ENCODE results near the gene PLXNA3. TPM values are rescaled to one million over a fixed set of nuclear protein-coding genes. Genes with fewer than 3 reads are reported as not detected.

PLXNA3 gene
- polyA plus RNA-seq, 3 donors, result 0.02 to 10.9 TPM; not detected in 1

- peaks cover 0 to 6% (median 4%) of the 10 kb centered on the region in 3 donors for H3K27me3 Mint-ChIP-seq (ENCODE audit: low read depth in 3 of 3)
- Histone ChIP-seq H3K4me1 (ENCODE audit: control insufficient read depth in 1 of 2, insufficient read depth in 2 of 2, low read length in 2 of 2) (peaks cover 39 to 41% of the 10 kb centered on the region in 2 donors), H3K4me2 (replicated peaks; ENCODE audit: extremely low read depth, low read length, poor library complexity, severe bottlenecking) (peak overlapping the region; percentile 74), H3K9ac (ENCODE audit: insufficient read depth, low read length, poor library complexity, severe bottlenecking) (peak overlapping the region; percentile 81), H3K9me3 (replicated peaks in 1 of 2; ENCODE audit: control insufficient read depth in 1 of 2, insufficient read depth in 1 of 2, low read length in 2 of 2) (no peaks in the 10 kb centered on the region), H3K27me3 (ENCODE audit: control insufficient read depth in 2 of 2, insufficient read depth in 2 of 2, low read length in 2 of 2) (no peaks in the 10 kb centered on the region), H3K4me3 (replicated peaks in 1 of 3; ENCODE audit: low read depth in 2 of 3, low read length in 3 of 3) (peak overlapping the region; percentile 45 to 76 (median 55)), H2AFZ (ENCODE audit: insufficient read depth, low read depth, low read length, poor library complexity, severe bottlenecking) (peak overlapping the region; percentile 15), H3K27ac (ENCODE audit: low read depth in 1 of 2, low read length in 2 of 2) (peak overlapping the region; percentile 80 to 89), H3K36me3 (replicated peaks in 1 of 2; ENCODE audit: control insufficient read depth in 1 of 2, insufficient read depth in 2 of 2, low read length in 2 of 2) (peaks cover 7 to 15% of the 10 kb centered on the region in 2 donors), H4K20me1 (ENCODE audit: insufficient read depth, low read length) (no peaks in the 10 kb centered on the region), H3K79me2 (ENCODE audit: insufficient read depth, low read length) (peaks cover 41% of the 10 kb centered on the region)
- intact Hi-C loops (cut with micrococcal nuclease), result loop anchor here in 1 of 2 donors (2.0 kb wide), 1 partner anchor 14 kb away; no protein-coding TSS in a partner anchor
- peaks cover 0 to 8% (median 2%) of the 10 kb centered on the region in 7 donors for H3K9me3 Mint-ChIP-seq
- H3K27ac Mint-ChIP-seq, result peak overlapping the region; percentile 82 to 92 (median 90)
- peak; percentile 48 to 68 (median 63) for DNase-seq
- peaks cover 18% of the 10 kb centered on the region for H3K4me1 Mint-ChIP-seq
- no peak for TF ChIP-seq CTCF (IDR thresholded peaks at IDR 0.05)
- peak overlapping the region; percentile 72 to 82 for H3K4me3 Mint-ChIP-seq
- peaks cover 8 to 15% of the 10 kb centered on the region in 2 donors for H3K36me3 Mint-ChIP-seq
- WGBS (ENCODE audit: insufficient coverage), result 0% methylated on average over 1 of the region's 4 CpGs
Measured at GRCh38 chrX:154412468-154412867, 45.6 kb upstream of the PLXNA3 start.

DNA sequence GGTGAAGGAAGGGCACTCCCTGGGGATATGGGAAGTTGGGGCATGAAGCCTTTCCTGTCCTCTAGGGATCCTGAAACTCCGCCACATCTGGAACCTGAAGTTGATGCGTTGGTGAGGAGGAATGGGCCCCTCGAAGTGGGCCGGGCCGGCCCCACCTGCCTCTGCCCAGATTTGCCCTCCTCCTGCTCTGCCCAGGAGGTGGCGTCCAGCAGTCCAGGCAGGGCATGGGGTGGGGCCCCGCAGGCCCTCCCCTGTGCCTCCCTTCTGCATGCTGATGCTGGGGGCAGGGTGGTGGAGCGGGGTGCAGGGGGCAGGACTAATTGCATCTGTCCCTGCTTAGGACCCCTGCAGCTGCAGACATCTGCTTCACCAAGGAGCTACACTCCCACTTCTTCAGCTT is 44.9 kb upstream of the PLXNA3 start:
- no peak overlapping the region for H3K9ac ChIP-seq (ENCODE audit: insufficient read depth, low read length, poor library complexity, severe bottlenecking)
- WGBS (ENCODE audit: insufficient coverage), result 20% methylated on average over 1 of the region's 8 CpGs
- H3K9me3 ChIP-seq (replicated peaks in 1 of 2; ENCODE audit: control insufficient read depth in 1 of 2, insufficient read depth in 1 of 2, low read length in 2 of 2), result no peaks in the 10 kb centered on the region
- peak overlapping the region; percentile 80 to 89 for H3K27ac ChIP-seq (ENCODE audit: low read depth in 1 of 2, low read length in 2 of 2)
- peaks cover 7 to 15% of the 10 kb centered on the region in 2 donors for H3K36me3 ChIP-seq (replicated peaks in 1 of 2; ENCODE audit: control insufficient read depth in 1 of 2, insufficient read depth in 2 of 2, low read length in 2 of 2)
- Mint-ChIP-seq H3K36me3 (peaks cover 8 to 15% of the 10 kb centered on the region in 2 donors), H3K9me3 (peaks cover 0 to 8% (median 2%) of the 10 kb centered on the region in 7 donors), H3K27ac (peak overlapping the region; percentile 25 to 92 (median 90)), H3K27me3 (ENCODE audit: low read depth in 3 of 3) (peaks cover 0 to 6% (median 4%) of the 10 kb centered on the region in 3 donors), H3K4me1 (peaks cover 16% of the 10 kb centered on the region), H3K4me3 (no peak overlapping the region)
- intact Hi-C loops (cut with micrococcal nuclease), result loop anchor here in 1 of 2 donors (2.0 kb wide), 1 partner anchor 14 kb away; no protein-coding TSS in a partner anchor
- no peak for DNase-seq
- H3K4me3 ChIP-seq (replicated peaks in 1 of 3; ENCODE audit: low read depth in 2 of 3, low read length in 3 of 3), result peak overlapping the region in 1 of 3 experiments; percentile 76
- no peak for TF ChIP-seq CTCF (IDR thresholded peaks at IDR 0.05)
- H3K79me2 ChIP-seq (ENCODE audit: insufficient read depth, low read length), result peaks cover 34% of the 10 kb centered on the region
- no peaks in the 10 kb centered on the region for H3K27me3 ChIP-seq (ENCODE audit: control insufficient read depth in 2 of 2, insufficient read depth in 2 of 2, low read length in 2 of 2)
- peak overlapping the region; percentile 74 for H3K4me2 ChIP-seq (replicated peaks; ENCODE audit: extremely low read depth, low read length, poor library complexity, severe bottlenecking)
- no peaks in the 10 kb centered on the region for H4K20me1 ChIP-seq (ENCODE audit: insufficient read depth, low read length)
- no peak overlapping the region for H2AFZ ChIP-seq (ENCODE audit: insufficient read depth, low read depth, low read length, poor library complexity, severe bottlenecking)
- H3K4me1 ChIP-seq (ENCODE audit: control insufficient read depth in 1 of 2, insufficient read depth in 2 of 2, low read length in 2 of 2), result peaks cover 34% of the 10 kb centered on the region in 2 donors

All from CD14-positive monocyte (primary cell).